ENCODE results near the gene PXN. TPM values are rescaled to one million over a fixed set of nuclear protein-coding genes. Genes with fewer than 3 reads are reported as not detected.
"Not testable (repeated sequence)": the region's sequence is repeated elsewhere in the genome, so short reads cannot be mapped to it uniquely, and the experiment has no call there.

Gene PXN
- total and polyA plus RNA-seq, 11 donors = 34.3 to 103 (median 69.9) TPM

- ATAC-seq = no peak
- peaks cover 21 to 100% (median 94%) of the 10 kb centered on the region in 12 donors for H3K4me1 ChIP-seq
Observed at GRCh38 chr12:120258323-120258896, 7.1 kb downstream of the PXN start.

DNA sequence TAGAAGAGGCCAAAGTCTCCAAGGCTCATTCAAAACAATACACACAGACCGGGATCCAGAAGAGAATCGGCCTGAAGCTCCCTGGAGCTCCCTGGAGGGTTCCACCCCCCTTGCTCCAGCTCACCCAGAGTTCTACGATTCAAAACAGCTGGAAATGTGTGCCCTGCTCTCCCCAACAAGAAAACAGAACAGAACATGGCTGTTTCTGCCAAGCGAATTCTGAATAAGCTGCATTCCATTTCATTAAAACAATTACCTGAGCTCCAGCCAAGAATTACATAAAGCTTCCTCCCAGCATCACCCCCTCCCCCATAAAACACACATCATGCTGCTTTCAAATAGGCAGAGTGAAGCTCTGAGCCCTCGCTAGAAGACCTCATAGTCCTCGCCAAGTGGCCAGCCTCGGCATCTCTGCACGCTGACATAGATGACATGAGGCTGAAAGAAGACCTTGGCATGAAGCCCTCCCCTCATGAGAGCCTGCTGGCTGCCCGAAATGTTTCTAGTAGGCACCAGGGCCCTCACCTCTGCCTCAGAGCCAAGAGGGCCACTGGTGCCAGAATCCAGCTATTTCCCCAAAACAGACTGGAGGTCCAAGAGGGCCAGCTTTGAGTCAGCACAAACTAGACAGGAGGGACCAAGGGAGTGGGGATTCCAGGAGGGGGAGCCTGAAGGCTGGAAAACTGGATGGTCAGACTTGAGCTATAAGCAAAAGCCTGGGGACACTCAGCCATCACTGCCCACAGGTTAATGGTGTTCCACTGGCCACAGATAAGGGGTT lies 8.3 kb downstream of the PXN start:
- H3K27ac ChIP-seq = peak overlapping the region; percentile 81 to 97 (median 86)
- TF ChIP-seq POLR2A (IDR thresholded peaks at IDR 0.05) = peak in 1 of 2 donors; percentile 33
- TF ChIP-seq, protein P1, sequence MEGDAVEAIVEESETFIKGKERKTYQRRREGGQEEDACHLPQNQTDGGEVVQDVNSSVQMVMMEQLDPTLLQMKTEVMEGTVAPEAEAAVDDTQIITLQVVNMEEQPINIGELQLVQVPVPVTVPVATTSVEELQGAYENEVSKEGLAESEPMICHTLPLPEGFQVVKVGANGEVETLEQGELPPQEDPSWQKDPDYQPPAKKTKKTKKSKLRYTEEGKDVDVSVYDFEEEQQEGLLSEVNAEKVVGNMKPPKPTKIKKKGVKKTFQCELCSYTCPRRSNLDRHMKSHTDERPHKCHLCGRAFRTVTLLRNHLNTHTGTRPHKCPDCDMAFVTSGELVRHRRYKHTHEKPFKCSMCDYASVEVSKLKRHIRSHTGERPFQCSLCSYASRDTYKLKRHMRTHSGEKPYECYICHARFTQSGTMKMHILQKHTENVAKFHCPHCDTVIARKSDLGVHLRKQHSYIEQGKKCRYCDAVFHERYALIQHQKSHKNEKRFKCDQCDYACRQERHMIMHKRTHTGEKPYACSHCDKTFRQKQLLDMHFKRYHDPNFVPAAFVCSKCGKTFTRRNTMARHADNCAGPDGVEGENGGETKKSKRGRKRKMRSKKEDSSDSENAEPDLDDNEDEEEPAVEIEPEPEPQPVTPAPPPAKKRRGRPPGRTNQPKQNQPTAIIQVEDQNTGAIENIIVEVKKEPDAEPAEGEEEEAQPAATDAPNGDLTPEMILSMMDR (IDR thresholded peaks at IDR 0.05) = peak in 1 of 12 donors; percentile 14
- 9 to 20% (median 10%) methylated on average over 8 to 9 of the region's 9 CpGs for WGBS, 4 donors
- peak; percentile 74 to 85 (median 76) for DNase-seq
- peak; percentile 74 to 82 (median 80) for ATAC-seq
- H3K36me3 ChIP-seq = peaks cover 0 to 29% (median 7%) of the 10 kb centered on the region in 9 donors
- no peaks in the 10 kb centered on the region for H3K27me3 ChIP-seq
- H3K9me3 ChIP-seq = no peaks in the 10 kb centered on the region
- H3K4me1 ChIP-seq = peaks cover 21 to 100% (median 92%) of the 10 kb centered on the region in 12 donors
- intact Hi-C loops (cut with DNase I) = no loop called here
- H3K4me3 ChIP-seq = peak overlapping the region in 3 of 12 donors; percentile 6 to 20 (median 14)

More at GRCh38 chr12:120258323-120258896, 7.1 kb downstream of the PXN start:
- intact Hi-C loops (cut with DNase I) = no loop called here
- no peak for DNase-seq
- peak overlapping the region; percentile 14 to 97 (median 86) for H3K27ac ChIP-seq
- no peaks in the 10 kb centered on the region for H3K9me3 ChIP-seq
- H3K27me3 ChIP-seq = no peaks in the 10 kb centered on the region
- peaks cover 0 to 29% (median 7%) of the 10 kb centered on the region in 9 donors for H3K36me3 ChIP-seq
- 84 to 90% (median 87%) methylated on average over 5 of the region's 5 CpGs for WGBS, 4 donors
- no peak overlapping the region for H3K4me3 ChIP-seq
- no peak for TF ChIP-seq POLR2A (IDR thresholded peaks at IDR 0.05)
- TF ChIP-seq, protein P1 (IDR thresholded peaks at IDR 0.05) = no peak

GRCh38 chr12:120254809-120255208 lies 10.7 kb downstream of the PXN start:
- TF ChIP-seq POLR2A (IDR thresholded peaks at IDR 0.05) = no peak
- TF ChIP-seq, protein P1 (IDR thresholded peaks at IDR 0.05) = peak in 10 of 12 donors; percentile 11 to 55 (median 34)
- H3K4me1 ChIP-seq = peaks cover 21 to 100% (median 91%) of the 10 kb centered on the region in 12 donors
- intact Hi-C loops (cut with DNase I) = no loop called here
- DNase-seq = no peak
- H3K36me3 ChIP-seq = peaks cover 0 to 14% (median 7%) of the 10 kb centered on the region in 9 donors
- WGBS, 4 donors = 57 to 70% (median 61%) methylated on average over 7 of the region's 7 CpGs
- ATAC-seq = peak in 2 of 4 donors; percentile 4 to 56
- H3K9me3 ChIP-seq = no peaks in the 10 kb centered on the region
- no peak overlapping the region for H3K4me3 ChIP-seq
- H3K27ac ChIP-seq = peak overlapping the region; percentile 81 to 97 (median 86)
- no peaks in the 10 kb centered on the region for H3K27me3 ChIP-seq

DNA sequence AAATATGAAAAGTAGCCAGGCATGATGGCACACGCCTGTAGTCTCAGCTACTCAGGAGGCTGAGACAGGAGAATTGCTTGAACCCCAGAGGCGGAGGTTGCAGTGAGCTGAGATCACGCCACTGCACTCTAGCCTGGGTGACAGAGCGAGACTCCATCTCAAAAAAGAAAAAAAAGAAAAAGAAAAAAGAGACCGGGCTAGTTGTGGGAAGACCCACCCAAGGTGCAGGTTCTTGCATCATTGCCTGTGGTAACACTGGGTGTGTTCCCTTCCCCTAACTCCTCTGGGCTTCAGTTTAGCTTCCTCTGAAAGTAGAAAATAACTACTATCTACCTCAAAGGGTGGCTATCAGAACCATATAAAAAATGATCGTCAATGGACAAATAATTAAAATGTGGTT lies 12.2 kb downstream of the PXN start:
- H3K4me3 ChIP-seq = peak overlapping the region in 1 of 12 donors; percentile 28
- peak in 2 of 4 donors; percentile 38 to 43 for ATAC-seq
- intact Hi-C loops (cut with DNase I); H3K27me3 ChIP-seq; H3K9me3 ChIP-seq: not testable (repeated sequence)
- WGBS, 4 donors = 68 to 74% (median 71%) methylated on average over 6 of the region's 6 CpGs
- H3K36me3 ChIP-seq = peaks cover 0 to 13% (median 7%) of the 10 kb centered on the region in 9 donors
- peak in 1 of 5 donors; percentile 30 for DNase-seq
- peak overlapping the region; percentile 58 to 97 (median 86) for H3K27ac ChIP-seq
- peaks cover 21 to 99% (median 90%) of the 10 kb centered on the region in 12 donors for H3K4me1 ChIP-seq
